Neural cell (in vitro differentiated cells): ENCODE data around the gene SEPTIN6. TPM values are rescaled to one million over a fixed set of nuclear protein-coding genes. Genes with fewer than 3 reads are reported as not detected.

Source experiments
- H2AFZ ChIP-seq: fragments of 200-600, 300-800 bp; sonication (generic), shearing (Covaris generic); 2 replicates; pipeline ENCODE4 v1.6.0; 2014; ENCODE audit warnings: low read depth, mild to moderate bottlenecking, antibody characterized with exemption, low read length, moderate library complexity
- H3F3A ChIP-seq: fragments of 200-600 bp; shearing (Covaris generic); 2 replicates; pipeline ENCODE4 v1.6.1; 2016; ENCODE audit warnings: mild to moderate bottlenecking, moderate library complexity, mixed read lengths, antibody characterized with exemption, low read length; ENCODE audit not compliant: insufficient read depth, poor library complexity, severe bottlenecking
- H3K27ac ChIP-seq: fragments of 200-600, 300-800 bp; sonication (generic), shearing (Covaris generic); 2 replicates; pipeline ENCODE4 v1.5.1; 2014; ENCODE audit warnings: mild to moderate bottlenecking, low read length, moderate library complexity
- H3K27me3 ChIP-seq: fragments of 300-800, 200-600 bp; sonication (generic), shearing (Covaris generic); 2 replicates; pipeline ENCODE4 v1.6.0; 2014; ENCODE audit warnings: mild to moderate bottlenecking, low read depth, low read length, moderate library complexity; ENCODE audit not compliant: insufficient read depth
- H3K36me3 ChIP-seq: fragments of 300-800, 200-600 bp; sonication (generic), shearing (Covaris generic); 2 replicates; pipeline ENCODE4 v1.5.1; 2014; ENCODE audit warnings: mild to moderate bottlenecking, antibody characterized with exemption, low read length, moderate library complexity; ENCODE audit not compliant: insufficient read depth
- H3K4me2 ChIP-seq: fragments of 300-800, 200-600 bp; sonication (generic), shearing (Covaris generic); 2 replicates; pipeline ENCODE4 v1.6.0; 2014; ENCODE audit warnings: mild to moderate bottlenecking, low read length
- H3K4me3 ChIP-seq: fragments of 300-800, 200-600 bp; sonication (generic), shearing (Covaris generic); 2 replicates; pipeline ENCODE4 v1.5.1; 2014; ENCODE audit warnings: mild to moderate bottlenecking, low read length, moderate library complexity
- H3K79me2 ChIP-seq: fragments of 200-600 bp; shearing (Covaris generic); replicated peaks from 2 replicates; pipeline ENCODE4 v1.6.0; 2014; ENCODE audit warnings: mild to moderate bottlenecking, low read length, moderate library complexity; ENCODE audit not compliant: insufficient read depth
- H3K9ac ChIP-seq: fragments of 300-800, 200-600 bp; sonication (generic), shearing (Covaris generic); 2 replicates; pipeline ENCODE4 v1.6.1; 2016; ENCODE audit warnings: mild to moderate bottlenecking, low read length, mixed read lengths
- H3K9me2 ChIP-seq: fragments of 200-600 bp; shearing (Covaris generic); 2 replicates; pipeline ENCODE4 v1.6.1; 2016; ENCODE audit warnings: mild to moderate bottlenecking, low read length, mixed read lengths; ENCODE audit not compliant: insufficient read depth
- H3K9me3 ChIP-seq: fragments of 200-600, 300-800 bp; sonication (generic), shearing (Covaris generic); 2 replicates; pipeline ENCODE4 v1.6.1; 2016; ENCODE audit warnings: mild to moderate bottlenecking, mixed run types, low read length, moderate library complexity, mixed read lengths
- H4K20me1 ChIP-seq: fragments of 200-600 bp; shearing (Covaris generic); 2 replicates; pipeline ENCODE4 v1.6.1; 2016; ENCODE audit warnings: mild to moderate bottlenecking, mixed run types; ENCODE audit not compliant: insufficient read depth
- CTCF ChIP-seq: fragments of 450-650 bp; IDR thresholded peaks from 2 replicates; pipeline ENCODE4 v1.5.1; 2014; ENCODE audit warnings: antibody characterized with exemption, mild to moderate bottlenecking, moderate library complexity; ENCODE audit not compliant: poor library complexity, severe bottlenecking
- EP300 ChIP-seq: fragments of 450-650 bp; conservative IDR thresholded peaks from 2 replicates; pipeline ENCODE4 v1.6.1; 2014; ENCODE audit warnings: antibody characterized with exemption, mild to moderate bottlenecking, moderate library complexity; ENCODE audit not compliant: poor library complexity, severe bottlenecking
- EZH2 ChIP-seq: fragments of 200-600, 300-800 bp; shearing (Covaris generic), sonication (generic); IDR thresholded peaks from 2 replicates; pipeline ENCODE4 v1.6.1; 2014; ENCODE audit warnings: antibody characterized with exemption, low read length, borderline replicate concordance, mild to moderate bottlenecking; ENCODE audit not compliant: insufficient read depth, poor library complexity, severe bottlenecking
- MXI1 ChIP-seq: fragments of 450-650 bp; conservative IDR thresholded peaks from 2 replicates; pipeline ENCODE4 v1.6.1; 2014; ENCODE audit warnings: antibody characterized with exemption, mild to moderate bottlenecking; ENCODE audit not compliant: poor library complexity, severe bottlenecking
- POLR2AphosphoS5 ChIP-seq: IDR thresholded peaks from 2 replicates; pipeline ENCODE4 v1.6.1; 2012
- RAD21 ChIP-seq: fragments of 450-650 bp; conservative IDR thresholded peaks from 2 replicates; pipeline ENCODE4 v1.6.1; 2014; ENCODE audit warnings: antibody characterized with exemption, mild to moderate bottlenecking, moderate library complexity
- REST ChIP-seq: IDR thresholded peaks from 2 replicates; pipeline ENCODE4 v1.6.1; 2012; ENCODE audit warnings: borderline replicate concordance
- SMC3 ChIP-seq: fragments of 450-650 bp; conservative IDR thresholded peaks from 2 replicates; pipeline ENCODE4 v1.6.1; 2014; ENCODE audit warnings: antibody characterized with exemption, mild to moderate bottlenecking, moderate library complexity; ENCODE audit not compliant: poor library complexity
- TAF1 ChIP-seq: IDR thresholded peaks from 2 replicates; pipeline ENCODE4 v1.6.1; 2012; ENCODE audit warnings: low read depth
- polyA plus RNA-seq: library from polyadenylated mRNA; depleted of rRNA; stranded (reverse); fragments of >200 nt; gene quantifications from 2 replicates; pipeline ENCODE4 v1.2.3, GENCODE V29; 2014

The SEPTIN6 gene
- polyA plus RNA-seq, 1 donor from 2014 or later, result 155 TPM

GRCh38 chrX:119647089-119647488 lies 45.9 kb downstream of the SEPTIN6 start:
- H3K9ac ChIP-seq, result no peak overlapping the region
- H3K36me3 ChIP-seq, result no peaks in the 10 kb centered on the region
- no peaks in the 10 kb centered on the region for H3K9me2 ChIP-seq
- no peak overlapping the region for H3K4me2 ChIP-seq
- H3K9me3 ChIP-seq, result no peaks in the 10 kb centered on the region
- H2AFZ ChIP-seq, result no peak overlapping the region
- no peaks in the 10 kb centered on the region for H3F3A ChIP-seq
- no peaks in the 10 kb centered on the region for H4K20me1 ChIP-seq
- no peaks in the 10 kb centered on the region for H3K27me3 ChIP-seq
- H3K27ac ChIP-seq, result no peak overlapping the region
- H3K79me2 ChIP-seq, result no peaks in the 10 kb centered on the region
- no peak overlapping the region for H3K4me3 ChIP-seq
- TF ChIP-seq CTCF (no peak), RAD21 (no peak), EZH2 (no peak), SMC3 (no peak), MXI1 (no peak), REST (no peak), TAF1 (no peak), POLR2AphosphoS5 (no peak), EP300 (no peak)

GRCh38 chrX:119646515-119646914 lies 46.5 kb downstream of the SEPTIN6 start:
- no peaks in the 10 kb centered on the region for H3K9me2 ChIP-seq
- no peak overlapping the region for H3K4me2 ChIP-seq
- no peaks in the 10 kb centered on the region for H3K36me3 ChIP-seq
- no peaks in the 10 kb centered on the region for H3K9me3 ChIP-seq
- no peaks in the 10 kb centered on the region for H3F3A ChIP-seq
- H4K20me1 ChIP-seq, result no peaks in the 10 kb centered on the region
- no peak overlapping the region for H3K27ac ChIP-seq
- no peaks in the 10 kb centered on the region for H3K27me3 ChIP-seq
- no peaks in the 10 kb centered on the region for H3K79me2 ChIP-seq
- H2AFZ ChIP-seq, result no peak overlapping the region
- TF ChIP-seq CTCF, result no peak
- no peak for TF ChIP-seq EZH2
- TF ChIP-seq MXI1, result no peak
- no peak for TF ChIP-seq SMC3
- TF ChIP-seq TAF1, result no peak
- TF ChIP-seq EP300, result no peak
- no peak for TF ChIP-seq RAD21
- TF ChIP-seq POLR2AphosphoS5, result no peak
- TF ChIP-seq REST, result no peak
- H3K4me3 ChIP-seq, result no peak overlapping the region
- no peak overlapping the region for H3K9ac ChIP-seq
